Transverse colon (tissue), 4 donors: ENCODE results near the gene C14orf180.

Experiments used
- POLR2A ChIP-seq: fragments of 450-650 bp; IDR thresholded peaks from one replicate; pipeline ENCODE4 v1.6.1; 2016; ENCODE audit warnings: antibody characterized with exemption, mild to moderate bottlenecking, moderate library complexity
- POLR2AphosphoS5 ChIP-seq, 3 donors: sonication (generic); formaldehyde crosslinking; IDR thresholded peaks; one replicate each; pipeline ENCODE4 v1.6.1; 2016; ENCODE audit warnings: antibody characterized with exemption in 3 of 3
- TF ChIP-seq, protein P1 (sequence below), 5 experiments: fragments of 200-600 bp in 3 of 5; fragments of 450-650 bp in 2 of 5; sonication (generic) in 3 of 5; IDR thresholded peaks; 1 replicate in 2 of 5; 2 replicates in 3 of 5; pipeline ENCODE4 v1.5.1; 2016 to 2017; ENCODE audit warnings: antibody characterized with exemption in 5 of 5, inconsistent platforms in 3 of 5, mild to moderate bottlenecking in 2 of 5, moderate library complexity in 1 of 5

DNA sequence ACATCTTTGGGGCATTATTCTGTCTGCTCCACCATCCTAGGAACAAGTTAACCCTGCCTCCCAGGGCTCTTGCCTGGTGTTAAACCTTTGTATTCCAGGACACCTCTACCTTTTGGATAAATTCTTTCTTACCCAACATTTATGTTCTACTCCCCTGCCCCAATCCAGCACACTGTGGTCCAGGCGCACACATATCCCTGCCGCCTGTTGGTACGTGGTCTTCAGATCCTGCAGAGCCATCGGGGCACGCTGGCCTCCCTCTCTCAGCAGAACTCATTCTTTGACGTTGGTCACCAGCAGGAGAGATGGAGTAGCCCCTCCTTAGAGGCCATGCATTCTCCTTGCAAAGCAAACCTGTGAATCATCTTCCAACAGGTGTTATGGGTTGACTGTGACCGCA lies 30.1 kb downstream of the C14orf180 start:
- TF ChIP-seq, protein P1, sequence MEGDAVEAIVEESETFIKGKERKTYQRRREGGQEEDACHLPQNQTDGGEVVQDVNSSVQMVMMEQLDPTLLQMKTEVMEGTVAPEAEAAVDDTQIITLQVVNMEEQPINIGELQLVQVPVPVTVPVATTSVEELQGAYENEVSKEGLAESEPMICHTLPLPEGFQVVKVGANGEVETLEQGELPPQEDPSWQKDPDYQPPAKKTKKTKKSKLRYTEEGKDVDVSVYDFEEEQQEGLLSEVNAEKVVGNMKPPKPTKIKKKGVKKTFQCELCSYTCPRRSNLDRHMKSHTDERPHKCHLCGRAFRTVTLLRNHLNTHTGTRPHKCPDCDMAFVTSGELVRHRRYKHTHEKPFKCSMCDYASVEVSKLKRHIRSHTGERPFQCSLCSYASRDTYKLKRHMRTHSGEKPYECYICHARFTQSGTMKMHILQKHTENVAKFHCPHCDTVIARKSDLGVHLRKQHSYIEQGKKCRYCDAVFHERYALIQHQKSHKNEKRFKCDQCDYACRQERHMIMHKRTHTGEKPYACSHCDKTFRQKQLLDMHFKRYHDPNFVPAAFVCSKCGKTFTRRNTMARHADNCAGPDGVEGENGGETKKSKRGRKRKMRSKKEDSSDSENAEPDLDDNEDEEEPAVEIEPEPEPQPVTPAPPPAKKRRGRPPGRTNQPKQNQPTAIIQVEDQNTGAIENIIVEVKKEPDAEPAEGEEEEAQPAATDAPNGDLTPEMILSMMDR (IDR thresholded peaks at IDR 0.05): no peak
- TF ChIP-seq POLR2A (no peak), POLR2AphosphoS5 (IDR thresholded peaks at IDR 0.05) (no peak)
